Measurements from ENCODE around the gene CTCF.
A peak's percentile ranks its signal among the peaks of the same experiment; 100 is the strongest.
"Not testable (repeated sequence)": the region's sequence is repeated elsewhere in the genome, so short reads cannot be mapped to it uniquely, and the experiment has no call there.

CTCF gene

GRCh38 chr16:67562526-67562917 lies at the start of gene CTCF:
Gene CTCF, plus strand, starts transcription at chr16:67562526. Its CDS starts 48,307 bp downstream, at chr16:67610833.
- DNase-seq (ENCODE audit: low read depth in 2 of 2, low spot score in 1 of 2) = peak; percentile 47 to 68

- DNase-seq (ENCODE audit: low read depth in 2 of 2, low spot score in 1 of 2) = not testable (repeated sequence)
Measured at GRCh38 chr16:67513892-67514291, 48.4 kb upstream of the CTCF start.

GRCh38 chr16:67514382-67514828 lies 47.9 kb upstream of the CTCF start:
- DNase-seq (ENCODE audit: low read depth in 2 of 2, low spot score in 1 of 2) = peak; percentile 66 to 69

- no peak for DNase-seq (ENCODE audit: low read depth in 2 of 2, low spot score in 1 of 2)
Measured at GRCh38 chr16:67516296-67517154, 45.8 kb upstream of the CTCF start.

- DNase-seq (ENCODE audit: low read depth in 2 of 2, low spot score in 1 of 2) = no peak
Measured at GRCh38 chr16:67517155-67517445, 45.2 kb upstream of the CTCF start.

GRCh38 chr16:67517661-67518423 lies 44.5 kb upstream of the CTCF start:
- DNase-seq (ENCODE audit: low read depth in 2 of 2, low spot score in 1 of 2) = no peak

GRCh38 chr16:67518676-67519075 lies 43.6 kb upstream of the CTCF start:
- DNase-seq (ENCODE audit: low read depth in 2 of 2, low spot score in 1 of 2) = no peak

GRCh38 chr16:67519242-67519641 lies 43.1 kb upstream of the CTCF start:
- no peak for DNase-seq (ENCODE audit: low read depth in 2 of 2, low spot score in 1 of 2)

GRCh38 chr16:67521095-67521804 lies 41.1 kb upstream of the CTCF start:
- DNase-seq (ENCODE audit: low read depth in 2 of 2, low spot score in 1 of 2) = peak; percentile 91 to 98

GRCh38 chr16:67525176-67525860 lies 37.0 kb upstream of the CTCF start:
- no peak for DNase-seq (ENCODE audit: low read depth in 2 of 2, low spot score in 1 of 2)

- DNase-seq (ENCODE audit: low read depth in 2 of 2, low spot score in 1 of 2) = no peak
Measured at GRCh38 chr16:67526149-67526791, 36.1 kb upstream of the CTCF start.

GRCh38 chr16:67528222-67528869 lies 34.0 kb upstream of the CTCF start, which contains the start of gene RIPOR1:
Gene RIPOR1, plus strand, starts transcription at chr16:67528829. Its CDS starts 9,618 bp downstream, at chr16:67538447.
- no peak for DNase-seq (ENCODE audit: low read depth in 2 of 2, low spot score in 1 of 2)

GRCh38 chr16:67528870-67529581 lies 33.3 kb upstream of the CTCF start:
- no peak for DNase-seq (ENCODE audit: low read depth in 2 of 2, low spot score in 1 of 2)

GRCh38 chr16:67529582-67530012 lies 32.7 kb upstream of the CTCF start:
- DNase-seq (ENCODE audit: low read depth in 2 of 2, low spot score in 1 of 2) = no peak

GRCh38 chr16:67530013-67530939 lies 32.0 kb upstream of the CTCF start:
- DNase-seq (ENCODE audit: low read depth in 2 of 2, low spot score in 1 of 2) = no peak

GRCh38 chr16:67531247-67531646 lies 31.1 kb upstream of the CTCF start:
- no peak for DNase-seq (ENCODE audit: low read depth in 2 of 2, low spot score in 1 of 2)

- no peak for DNase-seq (ENCODE audit: low read depth in 2 of 2, low spot score in 1 of 2)
Measured at GRCh38 chr16:67533024-67533560, 29.2 kb upstream of the CTCF start.

GRCh38 chr16:67533987-67534386 lies 28.3 kb upstream of the CTCF start:
- not testable (repeated sequence) for DNase-seq (ENCODE audit: low read depth in 2 of 2, low spot score in 1 of 2)

Measured in stimulated activated CD8-positive, alpha-beta memory T cell treated with anti-CD3 and anti-CD28 coated beads, Interleukin-4, amount 100 ng/mL, for 4 hours (primary cell).